K562 (cell line): ENCODE measurements around the gene PEX11A. TPM values are rescaled to one million over a fixed set of nuclear protein-coding genes. Genes with fewer than 3 reads are reported as not detected.
A peak's percentile ranks its signal among the peaks of the same experiment; 100 is the strongest.

ENCODE experiments used
- ATAC-seq: fragments of 200-7000 bp; cut with Tn5 transposase; 3 replicates; pipeline ENCODE4 v1.9.1; 2020; ENCODE audit warnings: moderate library complexity
- BruUV-seq: library from RNA; stranded (reverse); fragments of 400-500 nt; replicated peaks from 2 replicates; lab custom pipeline; 2021; lab: Mats Ljungman, UMichigan
- CTCF ChIA-PET: fragments of 300-600 bp; formaldehyde crosslinking; extraction: SDS; loops from one replicate; lab custom pipeline; 2021; ENCODE audit warnings: low intra/inter-chr PET ratio; lab: Yijun Ruan, JAX
- POLR2A ChIA-PET: fragments of 300-600, 350-650 bp; sonication (Branson Sonifier 250); formaldehyde crosslinking; extraction: SDS; loops from one replicate; lab custom pipeline; 2021; ENCODE audit warnings: antibody characterized with exemption, inconsistent platforms; lab: Yijun Ruan, JAX
- DNase-seq, 4 experiments: peaks; one replicate each; pipeline versions ENCODE4 v3.0.0 to v3.0.0-alpha.2; 2011 to 2018; ENCODE audit warnings: low spot score in 3 of 4, mixed read lengths in 3 of 4; ENCODE audit errors: extremely low read depth in 1 of 4
- FAIRE-seq: peaks from 2 replicates; lab custom pipeline; 2011; peaks lifted over from hg19 to GRCh38; lab: Jason Lieb, UNC
- H2AFZ ChIP-seq: 2 replicates; pipeline ENCODE4 v1.6.0; 2011; ENCODE audit warnings: low read depth, low read length, control low read depth, inconsistent platforms
- H3K27ac ChIP-seq: fragments of 200-600 bp; 3 replicates; pipeline ENCODE4 v1.8.0; 2011; ENCODE audit warnings: low read depth, mild to moderate bottlenecking, control low read depth, inconsistent platforms, low read length, moderate library complexity, mixed read lengths; ENCODE audit errors: extremely low read depth
- H3K27me3 ChIP-seq, 2 experiments: fragments of 300-600 bp in 1 of 2; 2 replicates in 1 of 2; 3 replicates in 1 of 2; pipeline versions ENCODE4 v1.6.0 to v1.8.0; 2011; ENCODE audit warnings: inconsistent platforms in 2 of 2, low read length in 2 of 2, mild to moderate bottlenecking in 1 of 2, mixed read lengths in 1 of 2, moderate library complexity in 1 of 2; ENCODE audit not compliant: control insufficient read depth in 2 of 2, insufficient read depth in 2 of 2
- H3K36me3 ChIP-seq: fragments of 300-600 bp; 3 replicates; pipeline ENCODE4 v1.8.0; 2011; ENCODE audit warnings: mild to moderate bottlenecking, low read length, inconsistent platforms; ENCODE audit not compliant: control insufficient read depth, insufficient read depth
- H3K4me1 ChIP-seq, 2 experiments: fragments of 200-600 bp in 1 of 2; replicated peaks in 1 of 2; 2 replicates in 1 of 2; 3 replicates in 1 of 2; pipeline versions ENCODE4 v1.5.1 to v1.8.0; 2011; ENCODE audit warnings: inconsistent platforms in 2 of 2, low read length in 2 of 2, mild to moderate bottlenecking in 1 of 2, mixed read lengths in 1 of 2, moderate library complexity in 1 of 2; ENCODE audit not compliant: control insufficient read depth in 2 of 2, insufficient read depth in 2 of 2
- H3K4me2 ChIP-seq: 2 replicates; pipeline ENCODE4 v1.6.1; 2011; ENCODE audit warnings: low read length, control low read depth, inconsistent platforms, mixed read lengths; ENCODE audit not compliant: insufficient read depth
- H3K4me3 ChIP-seq: fragments of 200-600 bp; sonication (generic), shearing (Covaris generic); 2 replicates; pipeline ENCODE4 v1.5.1; 2016; ENCODE audit warnings: control low read depth, inconsistent platforms
- H3K79me2 ChIP-seq: fragments of 200-600 bp; 3 replicates; pipeline ENCODE4 v1.8.0; 2011; ENCODE audit warnings: low read length, inconsistent platforms; ENCODE audit not compliant: control insufficient read depth, insufficient read depth
- H3K9ac ChIP-seq, 2 experiments: 2 replicates each; pipeline versions ENCODE4 v1.6.0 to v1.6.1; 2011; ENCODE audit warnings: low read depth in 2 of 2, low read length in 2 of 2, control low read depth in 1 of 2, inconsistent platforms in 1 of 2, mild to moderate bottlenecking in 1 of 2, mixed read lengths in 1 of 2; ENCODE audit not compliant: insufficient read depth in 1 of 2
- H3K9me1 ChIP-seq: one replicate; pipeline ENCODE4 v1.6.0; 2011; ENCODE audit warnings: inconsistent platforms, mild to moderate bottlenecking, low read length, moderate library complexity; ENCODE audit not compliant: control insufficient read depth, insufficient read depth
- H3K9me3 ChIP-seq: replicated peaks from 2 replicates; pipeline ENCODE4 v1.5.1; 2011; ENCODE audit warnings: low read depth, low read length, inconsistent platforms; ENCODE audit not compliant: control insufficient read depth, insufficient read depth
- H4K20me1 ChIP-seq: replicated peaks from 2 replicates; pipeline ENCODE4 v1.6.1; 2011; ENCODE audit warnings: low read length, inconsistent platforms, mixed read lengths; ENCODE audit not compliant: control insufficient read depth, insufficient read depth
- CEBPG ChIP-seq, 3 experiments: fragments of 200-800 bp in 1 of 3; sonication (Bioruptor generic) in 1 of 3; sonication (generic) in 1 of 3; formaldehyde crosslinking in 1 of 3; IDR thresholded peaks in 2 of 3; conservative IDR thresholded peaks in 1 of 3; 2 replicates each; pipeline versions ENCODE4 v1.6.1 to v1.8.0; 2016 to 2022; ENCODE audit warnings: missing compliant biosample characterization in 2 of 3, missing genetic modification characterization in 2 of 3, mild to moderate bottlenecking in 1 of 3, missing genetic modification reagents in 1 of 3
- RBM34 ChIP-seq: fragments of 200-400 bp; formaldehyde crosslinking; IDR thresholded peaks from 2 replicates; pipeline ENCODE4 v1.6.1; 2018; ENCODE audit warnings: low read length, borderline replicate concordance; ENCODE audit not compliant: insufficient read depth
- ZNF24 ChIP-seq: fragments of 450-650 bp; IDR thresholded peaks from 2 replicates; pipeline ENCODE4 v1.6.1; 2016
- WGBS: fragments of 100-300 bp; shearing (Covaris generic); methylation state at CpG from one replicate; pipeline ENCODE4 v1.1.6; 2016; ENCODE audit warnings: low coverage, mixed read lengths; ENCODE audit not compliant: insufficient coverage; ENCODE audit errors: missing lambda C conversion rate; 5-methylcytosine and 5-hydroxymethylcytosine counted together
- in situ Hi-C: fragments of 300-500 bp; cut with MboI; formaldehyde crosslinking; loops from 4 replicates; pipeline ENCODE4 v1.15.0; 2018; ENCODE audit warnings: inconsistent platforms, mixed read lengths
- intact Hi-C: fragments of 100-400 bp; cut with micrococcal nuclease; formaldehyde crosslinking; loops from 2 replicates; pipeline ENCODE4 v1.14.2; 2022
- polyA plus RNA-seq, 8 experiments: library from polyadenylated mRNA; depleted of rRNA in 4 of 8; stranded (reverse) in 5 of 8; unstranded in 3 of 8; fragments of >200 nt; fragmentation: Nextera tagmentation in 2 of 8; fragmentation: Illumina TruSeq in 1 of 8; extraction: Ambion mirVana in 2 of 8; extraction: Trizol in 1 of 8; gene quantifications; 2 replicates each; pipeline versions ENCODE4 v1.2.1 to v1.2.3, GENCODE V29; 2011 to 2014; ENCODE audit warnings: inconsistent platforms in 1 of 8, missing spikeins in 1 of 8
- total RNA-seq, 7 experiments: library from RNA; depleted of rRNA in 6 of 7; stranded (reverse); fragments of >200 nt in 6 of 7; fragmentation: Illumina TruSeq in 2 of 7; extraction: Trizol in 2 of 7; gene quantifications; 2 replicates each; pipeline versions ENCODE4 v1.2.1 to v1.2.3, GENCODE V29; 2011 to 2021; ENCODE audit warnings: low replicate concordance in 1 of 7

PEX11A gene
- total and polyA plus RNA-seq, 9 of the 15 experiments (the other 6 are each of a cell fraction or from before 2014, with no cell fraction given), result not detected

DNA sequence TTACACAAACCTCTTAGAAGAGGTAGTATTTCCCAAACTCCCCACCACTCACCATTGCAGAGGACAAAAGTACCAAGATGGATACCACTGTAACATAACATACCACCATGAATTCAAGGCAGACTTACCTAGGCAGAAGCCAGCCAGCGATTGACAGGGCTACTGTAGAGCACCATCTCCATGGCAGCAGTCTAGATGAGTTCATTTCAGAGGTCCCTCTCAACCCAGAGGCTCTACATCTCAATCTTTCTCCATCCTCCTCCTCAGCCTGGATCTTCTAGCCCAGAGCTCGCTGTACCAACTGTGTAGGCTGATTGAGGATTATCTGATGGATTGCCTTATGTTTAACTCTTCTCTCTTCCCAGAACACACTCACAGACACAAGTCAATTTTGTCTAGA is 9.4 kb downstream of the PEX11A start:
- FAIRE-seq, result no peak

GRCh38 chr15:89680282-89680873 is 10.2 kb downstream of the PEX11A start:
- no peaks in the 10 kb centered on the region for H3K79me2 ChIP-seq
- no peaks in the 10 kb centered on the region for H3K36me3 ChIP-seq
- in situ Hi-C loops, result no loop called here
- no peak overlapping the region for H3K27ac ChIP-seq
- no peaks in the 10 kb centered on the region for H4K20me1 ChIP-seq
- 6% methylated on average over 5 of the region's 5 CpGs for WGBS
- no peak overlapping the region for H3K9ac ChIP-seq
- no peaks in the 10 kb centered on the region for H3K9me1 ChIP-seq
- intact Hi-C loops, result no loop called here
- no peak for ATAC-seq
- no peak overlapping the region for H2AFZ ChIP-seq
- POLR2A ChIA-PET, result interaction anchor here (0.6 kb wide), 1 partner anchor 344 kb away, joined by 3 read pairs; no protein-coding TSS in a partner anchor
- TF ChIP-seq CEBPG (CRISPR knock-in tag; IDR thresholded peaks at IDR 0.05) (no peak), CEBPG (tag; conservative IDR thresholded peaks at IDR 0.05 in 1 of 2, IDR thresholded peaks at IDR 0.05 in 1 of 2) (0 out of 4 replicates have a peak, but pooled peaks have one; percentile 14 to 30), ZNF24 (no peak)
- TF ChIP-seq, all 486 proteins: peak for 1
- FAIRE-seq, result no peak
- CTCF ChIA-PET, result no interaction called here
- Histone ChIP-seq H3K4me1 (no peaks in the 10 kb centered on the region), H3K9me3 (no peaks in the 10 kb centered on the region), H3K4me3 (no peak overlapping the region), H3K4me2 (no peak overlapping the region), H3K27me3 (peaks cover 17 to 44% of the 10 kb centered on the region in 2 experiments; a peak in 4 of 5 replicates)
- no TSS peak for BruUV-seq
- no peak for DNase-seq

More for the DNA sequence above, 9.4 kb downstream of the PEX11A start:
- TF ChIP-seq RBM34, result no peak
- Histone ChIP-seq H3K4me1 (no peaks in the 10 kb centered on the region), H3K4me2 (no peak overlapping the region), H2AFZ (no peak overlapping the region), H3K4me3 (no peak overlapping the region), H3K9me1 (no peaks in the 10 kb centered on the region), H3K79me2 (no peaks in the 10 kb centered on the region), H3K27me3 (peaks cover 17 to 44% of the 10 kb centered on the region in 2 experiments; a peak in 4 of 5 replicates), H4K20me1 (no peaks in the 10 kb centered on the region), H3K27ac (no peak overlapping the region), H3K9ac (no peak overlapping the region), H3K9me3 (no peaks in the 10 kb centered on the region), H3K36me3 (no peaks in the 10 kb centered on the region)
- 0% methylated on average over 2 of the region's 2 CpGs for WGBS
- BruUV-seq, result no TSS peak
- CTCF ChIA-PET, result no interaction called here
- POLR2A ChIA-PET, result interaction anchor here (0.6 kb wide), 1 partner anchor 343 kb away, joined by 3 read pairs; no protein-coding TSS in a partner anchor
- in situ Hi-C loops, result no loop called here
- ATAC-seq, result no peak
- DNase-seq, result no peak
- intact Hi-C loops, result no loop called here
